GM23338 (cell line): Measurements from ENCODE around the gene FRS2. TPM values are rescaled to one million over a fixed set of nuclear protein-coding genes. Genes with fewer than 3 reads are reported as not detected.

Experiments
- ATAC-seq: fragments of 200-7000 bp; cut with Tn5 transposase; 3 replicates; pipeline ENCODE4 v1.9.1; 2020
- DNase-seq: peaks from one replicate; pipeline ENCODE4 v3.0.0-alpha.2; 2015; ENCODE audit warnings: low spot score
- H2AFZ ChIP-seq: fragments of 200-600 bp; sonication (generic); 2 replicates; pipeline ENCODE4 v1.8.0; 2016; ENCODE audit warnings: antibody characterized with exemption, mild to moderate bottlenecking, moderate library complexity
- H3F3A ChIP-seq: fragments of 200-600 bp; sonication (generic); replicated peaks from 2 replicates; pipeline ENCODE4 v1.8.0; 2017; ENCODE audit warnings: antibody characterized with exemption, mixed run types, low read depth
- H3K27ac ChIP-seq: fragments of 200-600 bp; sonication (generic); 2 replicates; pipeline ENCODE4 v1.6.1; 2016; ENCODE audit warnings: low read depth
- H3K27me3 ChIP-seq: fragments of 200-600 bp; sonication (generic); 2 replicates; pipeline ENCODE4 v1.8.0; 2016; ENCODE audit warnings: mild to moderate bottlenecking, mixed run types, moderate library complexity; ENCODE audit not compliant: insufficient read depth
- H3K36me3 ChIP-seq: fragments of 200-600 bp; sonication (generic); 2 replicates; pipeline ENCODE4 v1.8.0; 2016; ENCODE audit warnings: mild to moderate bottlenecking; ENCODE audit not compliant: insufficient read depth
- H3K4me1 ChIP-seq: fragments of 200-600 bp; sonication (generic); 2 replicates; pipeline ENCODE4 v1.8.0; 2016; ENCODE audit warnings: mild to moderate bottlenecking, moderate library complexity; ENCODE audit not compliant: insufficient read depth
- H3K4me2 ChIP-seq: fragments of 200-600 bp; sonication (generic); 2 replicates; pipeline ENCODE4 v1.7.1; 2017; ENCODE audit warnings: mixed run types
- H3K4me3 ChIP-seq: fragments of 200-600 bp; sonication (generic); 2 replicates; pipeline ENCODE4 v1.6.1; 2016; ENCODE audit warnings: mixed run types
- H3K79me2 ChIP-seq: fragments of 200-600 bp; sonication (generic); replicated peaks from 2 replicates; pipeline ENCODE4 v1.8.0; 2017; ENCODE audit warnings: mild to moderate bottlenecking; ENCODE audit not compliant: insufficient read depth
- H3K9me2 ChIP-seq: fragments of 200-600 bp; sonication (generic); 2 replicates; pipeline ENCODE4 v1.8.0; 2017; ENCODE audit not compliant: insufficient read depth
- H4K20me1 ChIP-seq: fragments of 200-600 bp; sonication (generic); replicated peaks from 2 replicates; pipeline ENCODE4 v1.8.0; 2017; ENCODE audit warnings: mild to moderate bottlenecking; ENCODE audit not compliant: insufficient read depth
- H3K27ac Mint-ChIP-seq: 2 replicates; pipeline ENCODE4 v1.8.0; 2020; ENCODE audit warnings: inconsistent platforms, mild to moderate bottlenecking, moderate library complexity, mixed read lengths
- H3K27me3 Mint-ChIP-seq: 3 replicates; pipeline ENCODE4 v1.8.0; 2022; ENCODE audit warnings: low read depth, mild to moderate bottlenecking, moderate library complexity, mixed read lengths, inconsistent platforms; ENCODE audit not compliant: insufficient read depth, poor library complexity
- H3K36me3 Mint-ChIP-seq: 3 replicates; pipeline ENCODE4 v1.8.0; 2021; ENCODE audit warnings: low read depth, mild to moderate bottlenecking, inconsistent platforms, moderate library complexity, mixed read lengths
- H3K4me1 Mint-ChIP-seq: 3 replicates; pipeline ENCODE4 v1.8.0; 2020; ENCODE audit warnings: mild to moderate bottlenecking, inconsistent platforms, mixed read lengths
- H3K4me3 Mint-ChIP-seq: 3 replicates; pipeline ENCODE4 v1.8.0; 2021; ENCODE audit warnings: moderate library complexity, mild to moderate bottlenecking, inconsistent platforms, mixed read lengths
- H3K9me3 Mint-ChIP-seq: 3 replicates; pipeline ENCODE4 v1.8.0; 2020; ENCODE audit warnings: moderate library complexity, mild to moderate bottlenecking, inconsistent platforms, mixed read lengths
- POLR2AphosphoS5 ChIP-seq: IDR thresholded peaks from 2 replicates; pipeline ENCODE4 v1.6.1; 2016; ENCODE audit warnings: antibody characterized with exemption, low read depth
- ZNF114 ChIP-seq: fragments of 250-450 bp; sonication (Bioruptor Pico); IDR thresholded peaks from 2 replicates; pipeline ENCODE4 v1.5.0; 2020; ENCODE audit warnings: mild to moderate bottlenecking, moderate library complexity
- polyA plus RNA-seq: library from polyadenylated mRNA; unstranded; fragments of >200 nt; fragmentation: Nextera tagmentation; extraction: Ambion mirVana; gene quantifications from 2 replicates; pipeline ENCODE4 v1.2.1, GENCODE V29; 2016
- total RNA-seq: library from RNA; depleted of rRNA; stranded (reverse); fragments of >200 nt; shearing (Covaris generic); gene quantifications from 2 replicates; pipeline ENCODE4 v1.2.3, GENCODE V29; 2014
- TF ChIP-seq, protein P1 (sequence below): IDR thresholded peaks from one replicate; pipeline ENCODE4 v1.6.1; 2018; ENCODE audit warnings: antibody characterized with exemption; ENCODE audit not compliant: unreplicated experiment
- TF ChIP-seq, protein P2 (sequence below), 2 experiments: fragments of 200-600 bp in 1 of 2; sonication (generic) in 1 of 2; conservative IDR thresholded peaks; 2 replicates each; pipeline versions ENCODE4 v1.5.1 to v1.6.1; 2016 to 2017; ENCODE audit warnings: antibody characterized with exemption in 2 of 2, low read depth in 2 of 2, mild to moderate bottlenecking in 2 of 2, moderate library complexity in 1 of 2

The FRS2 gene
- total and polyA plus RNA-seq, 2 experiments from 2014 or later, result 34.3 to 45.0 TPM

DNA sequence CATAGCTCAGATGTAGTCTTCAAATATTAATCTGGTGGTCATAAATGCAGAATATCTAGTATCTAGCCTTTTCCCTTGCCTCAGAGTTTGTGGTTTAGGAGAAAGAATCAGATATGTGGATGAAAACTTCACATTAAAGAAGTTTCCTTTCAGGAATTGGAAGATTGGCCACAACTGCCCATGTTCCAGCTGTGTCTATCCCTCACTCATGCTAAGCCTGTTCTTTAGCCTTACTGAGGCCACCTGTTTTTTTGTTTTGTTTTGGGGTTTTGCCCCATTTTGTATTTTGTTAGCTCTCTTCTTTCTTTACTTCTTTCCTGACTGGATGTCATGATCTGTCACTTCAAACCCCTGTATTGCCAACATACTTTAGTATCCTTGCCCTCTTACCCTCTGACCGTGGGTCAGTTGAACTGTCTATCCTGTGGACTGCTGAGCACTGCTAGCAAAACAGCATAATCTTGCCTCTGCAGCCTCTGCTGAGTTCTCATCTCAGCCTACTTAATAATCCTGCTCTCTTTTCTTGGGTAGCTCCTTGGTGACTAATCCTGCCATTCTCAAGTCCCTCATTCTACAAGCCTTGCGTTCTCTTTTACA, 93.1 kb downstream of the FRS2 start:
- Histone ChIP-seq H3K79me2 (peaks cover 18% of the 10 kb centered on the region), H3F3A (no peaks in the 10 kb centered on the region), H3K4me2 (no peak overlapping the region), H3K9me2 (no peaks in the 10 kb centered on the region), H3K27ac (peak overlapping the region; percentile 50), H3K36me3 (no peaks in the 10 kb centered on the region), H3K4me1 (no peaks in the 10 kb centered on the region), H2AFZ (no peak overlapping the region), H3K27me3 (no peaks in the 10 kb centered on the region), H3K4me3 (no peak overlapping the region), H4K20me1 (no peaks in the 10 kb centered on the region; the same call in 1 of the 2 replicates)
- ATAC-seq (no peak), DNase-seq (no peak)
- Mint-ChIP-seq H3K36me3 (no peaks in the 10 kb centered on the region; the same call in 2 of the 3 replicates), H3K9me3 (no peaks in the 10 kb centered on the region), H3K4me1 (peaks cover 2% of the 10 kb centered on the region; the same call in 2 of the 3 replicates), H3K27ac (no peak overlapping the region), H3K27me3 (no peaks in the 10 kb centered on the region), H3K4me3 (no peak overlapping the region)
- TF ChIP-seq, protein P1, sequence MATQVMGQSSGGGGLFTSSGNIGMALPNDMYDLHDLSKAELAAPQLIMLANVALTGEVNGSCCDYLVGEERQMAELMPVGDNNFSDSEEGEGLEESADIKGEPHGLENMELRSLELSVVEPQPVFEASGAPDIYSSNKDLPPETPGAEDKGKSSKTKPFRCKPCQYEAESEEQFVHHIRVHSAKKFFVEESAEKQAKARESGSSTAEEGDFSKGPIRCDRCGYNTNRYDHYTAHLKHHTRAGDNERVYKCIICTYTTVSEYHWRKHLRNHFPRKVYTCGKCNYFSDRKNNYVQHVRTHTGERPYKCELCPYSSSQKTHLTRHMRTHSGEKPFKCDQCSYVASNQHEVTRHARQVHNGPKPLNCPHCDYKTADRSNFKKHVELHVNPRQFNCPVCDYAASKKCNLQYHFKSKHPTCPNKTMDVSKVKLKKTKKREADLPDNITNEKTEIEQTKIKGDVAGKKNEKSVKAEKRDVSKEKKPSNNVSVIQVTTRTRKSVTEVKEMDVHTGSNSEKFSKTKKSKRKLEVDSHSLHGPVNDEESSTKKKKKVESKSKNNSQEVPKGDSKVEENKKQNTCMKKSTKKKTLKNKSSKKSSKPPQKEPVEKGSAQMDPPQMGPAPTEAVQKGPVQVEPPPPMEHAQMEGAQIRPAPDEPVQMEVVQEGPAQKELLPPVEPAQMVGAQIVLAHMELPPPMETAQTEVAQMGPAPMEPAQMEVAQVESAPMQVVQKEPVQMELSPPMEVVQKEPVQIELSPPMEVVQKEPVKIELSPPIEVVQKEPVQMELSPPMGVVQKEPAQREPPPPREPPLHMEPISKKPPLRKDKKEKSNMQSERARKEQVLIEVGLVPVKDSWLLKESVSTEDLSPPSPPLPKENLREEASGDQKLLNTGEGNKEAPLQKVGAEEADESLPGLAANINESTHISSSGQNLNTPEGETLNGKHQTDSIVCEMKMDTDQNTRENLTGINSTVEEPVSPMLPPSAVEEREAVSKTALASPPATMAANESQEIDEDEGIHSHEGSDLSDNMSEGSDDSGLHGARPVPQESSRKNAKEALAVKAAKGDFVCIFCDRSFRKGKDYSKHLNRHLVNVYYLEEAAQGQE, result no peak

DNA sequence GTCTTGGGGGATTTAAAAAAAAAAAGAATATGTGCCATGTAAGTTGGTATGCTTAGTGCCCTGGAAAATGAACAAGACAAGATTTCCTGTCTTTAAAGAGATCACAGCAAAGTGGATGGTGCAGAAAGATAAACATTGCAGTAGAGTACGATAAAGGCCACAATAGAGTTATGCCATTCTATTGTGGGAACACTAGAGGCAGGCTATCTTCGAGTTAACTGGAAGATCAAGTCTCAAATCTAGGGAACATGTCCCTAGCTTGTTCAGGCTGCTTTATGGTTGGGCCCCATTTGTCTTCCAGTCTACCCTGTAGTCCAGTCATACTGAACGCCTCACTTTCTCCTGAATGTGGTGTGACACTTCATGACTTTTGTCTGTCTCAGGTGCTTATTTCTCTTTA, 96.4 kb downstream of the FRS2 start:
- H3K27ac ChIP-seq, result no peak overlapping the region
- ATAC-seq (peak; percentile 71), DNase-seq (peak; percentile 48)
- H3K27me3 Mint-ChIP-seq, result no peaks in the 10 kb centered on the region
- H3K4me3 ChIP-seq, result no peak overlapping the region
- H3K27me3 ChIP-seq, result no peaks in the 10 kb centered on the region
- no peaks in the 10 kb centered on the region for H3K79me2 ChIP-seq
- peaks cover 5% of the 10 kb centered on the region; the same call in 1 of the 2 replicates for H3F3A ChIP-seq
- H3K4me1 ChIP-seq, result no peaks in the 10 kb centered on the region
- H4K20me1 ChIP-seq, result no peaks in the 10 kb centered on the region
- no peak for TF ChIP-seq ZNF114
- no peak for TF ChIP-seq POLR2AphosphoS5
- TF ChIP-seq, protein P2, sequence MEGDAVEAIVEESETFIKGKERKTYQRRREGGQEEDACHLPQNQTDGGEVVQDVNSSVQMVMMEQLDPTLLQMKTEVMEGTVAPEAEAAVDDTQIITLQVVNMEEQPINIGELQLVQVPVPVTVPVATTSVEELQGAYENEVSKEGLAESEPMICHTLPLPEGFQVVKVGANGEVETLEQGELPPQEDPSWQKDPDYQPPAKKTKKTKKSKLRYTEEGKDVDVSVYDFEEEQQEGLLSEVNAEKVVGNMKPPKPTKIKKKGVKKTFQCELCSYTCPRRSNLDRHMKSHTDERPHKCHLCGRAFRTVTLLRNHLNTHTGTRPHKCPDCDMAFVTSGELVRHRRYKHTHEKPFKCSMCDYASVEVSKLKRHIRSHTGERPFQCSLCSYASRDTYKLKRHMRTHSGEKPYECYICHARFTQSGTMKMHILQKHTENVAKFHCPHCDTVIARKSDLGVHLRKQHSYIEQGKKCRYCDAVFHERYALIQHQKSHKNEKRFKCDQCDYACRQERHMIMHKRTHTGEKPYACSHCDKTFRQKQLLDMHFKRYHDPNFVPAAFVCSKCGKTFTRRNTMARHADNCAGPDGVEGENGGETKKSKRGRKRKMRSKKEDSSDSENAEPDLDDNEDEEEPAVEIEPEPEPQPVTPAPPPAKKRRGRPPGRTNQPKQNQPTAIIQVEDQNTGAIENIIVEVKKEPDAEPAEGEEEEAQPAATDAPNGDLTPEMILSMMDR (conservative IDR thresholded peaks at IDR 0.05; ENCODE audit: low read depth in 2 of 2), result peak; percentile 13 to 43; a peak in 2 of 4 replicates
- peaks cover 2% of the 10 kb centered on the region; the same call in 2 of the 3 replicates for H3K4me1 Mint-ChIP-seq
- peak overlapping the region; percentile 46 for H3K27ac Mint-ChIP-seq
- H2AFZ ChIP-seq, result no peak overlapping the region
- H3K9me3 Mint-ChIP-seq, result no peaks in the 10 kb centered on the region
- no peak overlapping the region for H3K4me2 ChIP-seq
- H3K4me3 Mint-ChIP-seq, result no peak overlapping the region
- no peaks in the 10 kb centered on the region for H3K36me3 ChIP-seq
- peaks cover 7% of the 10 kb centered on the region for H3K36me3 Mint-ChIP-seq
- no peaks in the 10 kb centered on the region for H3K9me2 ChIP-seq
